Measurements from ENCODE around the gene TMEM161B.

- TF ChIP-seq, protein P1, sequence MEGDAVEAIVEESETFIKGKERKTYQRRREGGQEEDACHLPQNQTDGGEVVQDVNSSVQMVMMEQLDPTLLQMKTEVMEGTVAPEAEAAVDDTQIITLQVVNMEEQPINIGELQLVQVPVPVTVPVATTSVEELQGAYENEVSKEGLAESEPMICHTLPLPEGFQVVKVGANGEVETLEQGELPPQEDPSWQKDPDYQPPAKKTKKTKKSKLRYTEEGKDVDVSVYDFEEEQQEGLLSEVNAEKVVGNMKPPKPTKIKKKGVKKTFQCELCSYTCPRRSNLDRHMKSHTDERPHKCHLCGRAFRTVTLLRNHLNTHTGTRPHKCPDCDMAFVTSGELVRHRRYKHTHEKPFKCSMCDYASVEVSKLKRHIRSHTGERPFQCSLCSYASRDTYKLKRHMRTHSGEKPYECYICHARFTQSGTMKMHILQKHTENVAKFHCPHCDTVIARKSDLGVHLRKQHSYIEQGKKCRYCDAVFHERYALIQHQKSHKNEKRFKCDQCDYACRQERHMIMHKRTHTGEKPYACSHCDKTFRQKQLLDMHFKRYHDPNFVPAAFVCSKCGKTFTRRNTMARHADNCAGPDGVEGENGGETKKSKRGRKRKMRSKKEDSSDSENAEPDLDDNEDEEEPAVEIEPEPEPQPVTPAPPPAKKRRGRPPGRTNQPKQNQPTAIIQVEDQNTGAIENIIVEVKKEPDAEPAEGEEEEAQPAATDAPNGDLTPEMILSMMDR (IDR thresholded peaks at IDR 0.05; ENCODE audit: low read depth, low read length), result no peak
- no peak for TF ChIP-seq POLR2A (IDR thresholded peaks at IDR 0.05; ENCODE audit: extremely low read depth, insufficient read length)
- TF ChIP-seq MYC (IDR thresholded peaks at IDR 0.05; ENCODE audit: low read depth, low read length), result no peak
- TF ChIP-seq MAX (IDR thresholded peaks at IDR 0.05; ENCODE audit: low read depth, low read length), result no peak
Measured at GRCh38 chr5:88251048-88251711, 17.5 kb downstream of the TMEM161B start.
